Activated naive CD4-positive, alpha-beta T cell treated with anti-CD3 and anti-CD28 coated beads, Interleukin-2, amount 50 U/mL, for 16 hours (primary cell): ENCODE results near the gene CAND2.
A peak's percentile ranks its signal among the peaks of the same experiment; 100 is the strongest.
"Not testable (repeated sequence)": the region's sequence is repeated elsewhere in the genome, so short reads cannot be mapped to it uniquely, and the experiment has no call there.

Experiments
- DNase-seq: peaks from one replicate; pipeline ENCODE4 v3.0.0-alpha.2; 2020

The CAND2 gene

DNA sequence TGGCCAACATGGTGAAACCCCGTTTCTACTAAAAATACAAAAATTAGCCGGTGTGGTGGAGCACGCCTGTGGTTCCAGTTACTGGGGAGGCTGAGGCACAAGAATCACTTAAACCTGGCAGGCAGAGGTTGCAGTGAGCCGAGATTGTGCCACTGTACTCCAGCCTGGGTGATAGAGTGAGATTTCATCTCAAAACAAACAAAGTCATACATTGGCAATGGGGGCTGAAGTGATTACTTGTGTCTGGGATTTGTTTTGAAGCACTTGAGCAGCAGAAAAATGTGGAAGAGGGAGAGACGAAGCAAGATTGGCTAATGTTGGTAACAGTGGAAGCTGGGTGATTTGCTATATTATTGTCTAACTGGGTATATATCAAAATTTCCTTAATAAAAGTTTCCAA is 24.0 kb upstream of the CAND2 start:
- DNase-seq = no peak

DNA sequence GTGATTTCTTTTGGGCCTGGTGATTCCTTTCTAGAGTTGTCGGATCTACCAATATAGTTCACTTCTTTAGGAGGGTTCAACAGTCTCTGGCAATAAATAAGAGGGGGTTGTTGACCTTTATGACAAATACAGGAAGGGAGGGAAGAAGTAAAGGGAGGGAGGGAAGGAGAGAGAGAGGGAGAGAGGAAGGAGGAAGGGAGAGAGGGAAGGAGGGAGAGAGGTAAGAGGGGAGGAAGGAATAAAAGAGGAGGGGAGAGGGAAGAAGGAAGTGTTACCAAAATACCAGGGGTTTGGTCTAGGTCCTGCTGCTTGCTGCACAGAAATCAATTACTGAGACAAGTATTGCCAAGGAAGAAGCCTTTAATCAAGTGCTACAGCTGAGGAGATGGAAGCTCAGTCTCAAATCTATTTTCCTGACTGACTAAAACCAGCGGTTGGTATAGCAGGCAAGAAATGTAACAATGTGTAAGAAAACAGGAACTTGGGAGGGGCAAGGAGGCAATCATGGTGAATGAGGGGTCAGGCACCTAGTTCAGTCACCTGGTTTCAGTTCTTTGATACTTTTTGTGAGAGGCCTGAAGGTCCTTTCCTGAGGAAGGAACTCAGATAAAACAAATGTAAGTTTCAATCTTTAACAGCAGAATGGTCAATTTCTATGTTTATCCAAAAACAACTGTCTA is 23.3 kb upstream of the CAND2 start:
- DNase-seq = no peak

DNA sequence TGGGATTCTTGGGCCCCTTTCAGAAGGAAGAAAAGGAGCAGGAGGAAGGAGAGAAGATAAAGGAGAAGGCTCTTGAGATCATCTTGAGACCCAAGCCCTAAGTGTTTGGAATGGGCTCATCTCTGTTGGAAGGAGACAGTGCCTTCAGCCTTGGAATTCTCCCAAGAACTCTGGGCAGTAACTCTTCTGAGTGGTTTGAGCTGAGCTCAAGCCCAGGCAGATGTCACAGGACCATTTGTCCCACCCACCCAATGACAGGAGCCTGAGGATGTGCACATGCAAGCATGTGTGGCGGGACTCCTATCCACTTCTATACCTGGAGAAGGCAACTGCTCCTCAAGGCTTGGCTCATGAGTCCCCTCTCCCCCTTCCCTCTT is 22.8 kb upstream of the CAND2 start:
- DNase-seq = no peak

DNA sequence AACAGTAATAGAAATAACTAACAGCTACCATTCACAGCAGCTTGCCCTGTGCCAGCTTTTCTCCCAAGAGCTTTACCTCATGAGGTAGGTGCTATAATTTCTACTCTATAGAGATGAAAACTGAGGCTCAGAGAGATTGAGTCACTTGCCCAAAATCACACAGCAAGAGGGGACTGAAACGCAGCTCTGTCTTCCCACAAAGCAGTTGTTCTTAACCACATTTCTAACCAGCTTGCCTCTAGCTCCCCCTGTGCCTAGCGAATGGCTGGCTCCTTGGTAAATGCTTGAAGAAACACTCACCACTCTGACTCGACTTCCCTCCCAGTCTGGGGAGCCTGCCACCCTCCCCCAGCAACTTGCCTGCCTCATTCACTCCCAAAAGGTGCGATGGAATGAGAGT is 21.9 kb upstream of the CAND2 start:
- no peak for DNase-seq

- no peak for DNase-seq
Observed at GRCh38 chr3:12775226-12775625, 21.3 kb upstream of the CAND2 start.

GRCh38 chr3:12775970-12776369 is 20.5 kb upstream of the CAND2 start:
- DNase-seq = not testable (repeated sequence)

GRCh38 chr3:12777171-12777570 is 19.3 kb upstream of the CAND2 start:
- no peak for DNase-seq

DNA sequence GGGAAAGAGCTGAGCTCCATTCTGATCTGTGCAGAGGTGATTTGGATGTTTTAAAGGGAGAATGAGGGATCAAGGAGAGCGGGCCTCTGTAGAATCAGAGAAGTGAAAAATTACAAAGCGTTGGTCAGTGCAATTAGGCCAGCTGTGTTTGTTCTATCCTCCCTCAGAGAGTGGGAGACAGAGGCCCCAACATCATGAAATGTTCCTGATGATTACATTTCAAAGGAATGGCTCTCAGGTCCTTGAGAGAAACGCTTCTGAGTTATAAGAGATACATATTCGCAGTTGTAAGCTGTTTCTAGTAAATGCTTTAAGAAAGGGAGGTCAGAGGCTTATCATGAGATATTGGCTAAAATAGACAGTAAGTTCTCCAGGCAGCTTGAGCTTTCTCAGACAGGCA is 15.7 kb upstream of the CAND2 start:
- DNase-seq = no peak

DNA sequence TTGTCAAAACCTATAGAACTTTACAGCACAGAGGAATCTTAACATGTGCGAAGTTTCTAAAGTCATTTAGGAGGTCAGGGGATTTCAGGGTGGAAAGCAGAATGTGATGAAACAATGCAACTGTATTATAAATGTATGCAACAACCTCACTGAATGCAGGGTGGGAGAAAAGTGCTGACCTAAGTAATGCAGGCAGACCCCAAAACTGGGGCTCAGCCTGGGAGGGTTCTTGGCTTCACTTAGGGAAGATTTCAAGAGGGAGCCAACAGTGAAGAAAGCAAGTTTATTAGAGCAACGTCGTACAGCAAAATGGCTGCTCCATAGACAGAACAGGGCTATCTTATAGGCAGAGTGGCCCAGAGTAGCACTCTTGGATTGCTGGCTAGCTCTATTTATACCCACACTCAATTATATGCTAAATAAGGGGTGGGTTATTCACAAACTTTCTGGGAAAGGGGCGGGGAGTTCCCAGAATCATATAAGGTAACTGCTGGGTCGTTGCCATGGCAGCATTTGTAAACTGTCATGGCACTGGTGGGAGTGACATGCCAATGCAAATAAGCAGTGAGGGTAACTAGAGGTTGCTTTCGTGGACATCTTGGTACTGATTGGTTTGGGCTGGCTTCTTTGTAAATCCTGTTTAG is 14.2 kb upstream of the CAND2 start:
- DNase-seq = no peak

DNA sequence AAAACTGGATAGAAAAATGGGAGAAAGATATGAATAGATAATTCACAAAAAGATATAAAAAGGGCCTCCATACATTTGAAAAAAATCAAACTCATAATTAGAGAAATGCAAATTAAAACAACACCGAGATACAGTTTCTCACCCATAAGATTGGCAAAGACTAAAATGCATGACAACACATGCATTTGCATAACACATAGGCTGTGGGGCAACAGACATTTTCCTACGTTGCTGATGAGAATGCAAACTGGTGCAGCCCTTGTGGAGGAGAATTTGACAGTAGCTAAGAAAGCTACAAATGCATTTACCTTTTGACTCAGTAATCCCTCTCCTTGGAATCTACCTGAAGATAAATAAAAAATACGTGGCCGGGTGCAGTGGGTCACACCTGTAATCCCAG is 11.4 kb upstream of the CAND2 start:
- DNase-seq = no peak

GRCh38 chr3:12787346-12787745 is 9.1 kb upstream of the CAND2 start:
- peak; percentile 65 for DNase-seq

DNA sequence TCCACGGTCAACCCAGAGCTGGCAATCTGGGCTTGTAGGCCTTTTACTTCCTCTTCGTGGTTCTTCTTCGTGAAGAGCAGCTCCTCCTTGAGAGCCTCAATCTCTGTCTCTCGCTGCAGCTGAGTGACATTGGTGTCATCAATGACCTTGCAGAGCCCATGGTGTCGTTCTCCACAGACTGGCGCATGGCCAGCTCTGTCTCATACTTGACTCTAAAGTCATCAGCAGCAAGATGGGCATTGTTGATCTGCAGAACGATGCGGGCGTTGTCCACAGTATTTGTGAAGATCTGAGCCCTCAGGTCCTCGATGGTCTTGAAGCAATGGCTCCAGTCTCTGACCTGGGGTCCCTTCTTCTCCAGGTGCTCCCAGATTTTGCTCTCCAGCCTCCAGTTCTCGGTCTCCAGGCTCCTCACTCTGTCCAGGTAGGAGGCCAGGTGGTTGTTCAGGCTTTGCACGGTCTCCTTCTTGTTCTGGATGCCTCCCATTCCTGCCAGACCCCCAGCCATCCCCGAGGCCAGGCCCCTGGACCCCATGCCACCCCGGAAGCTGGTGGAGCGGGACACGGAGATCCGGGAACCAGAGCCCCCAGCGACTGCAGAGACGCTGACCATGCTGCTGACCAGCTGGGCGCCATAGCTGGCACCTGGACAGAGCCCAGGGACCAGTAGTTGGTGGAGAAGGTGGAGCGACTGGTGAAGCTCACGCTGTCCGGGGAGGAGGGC is 8.4 kb upstream of the CAND2 start:
- DNase-seq = not testable (repeated sequence)

DNA sequence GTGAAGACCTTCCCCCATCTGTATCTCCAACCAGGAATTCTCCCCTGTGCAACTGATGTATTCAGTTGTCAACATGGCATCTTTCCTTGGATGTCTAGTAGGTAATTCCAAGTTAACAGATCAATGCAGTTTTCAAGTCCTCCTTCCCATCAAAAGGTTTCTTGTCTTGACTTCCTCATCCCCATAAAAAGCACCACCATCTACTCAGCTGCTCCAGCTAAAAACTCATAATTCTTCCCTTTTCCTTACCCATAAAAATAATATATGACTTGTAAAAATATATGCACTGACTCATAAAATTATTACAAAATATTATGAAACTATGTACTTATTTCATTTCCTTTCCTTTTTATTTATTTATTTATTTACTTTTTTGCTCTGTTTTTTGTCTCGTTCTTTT is 5.0 kb upstream of the CAND2 start:
- DNase-seq = no peak

GRCh38 chr3:12793701-12794100 is 2.8 kb upstream of the CAND2 start:
- no peak for DNase-seq

DNA sequence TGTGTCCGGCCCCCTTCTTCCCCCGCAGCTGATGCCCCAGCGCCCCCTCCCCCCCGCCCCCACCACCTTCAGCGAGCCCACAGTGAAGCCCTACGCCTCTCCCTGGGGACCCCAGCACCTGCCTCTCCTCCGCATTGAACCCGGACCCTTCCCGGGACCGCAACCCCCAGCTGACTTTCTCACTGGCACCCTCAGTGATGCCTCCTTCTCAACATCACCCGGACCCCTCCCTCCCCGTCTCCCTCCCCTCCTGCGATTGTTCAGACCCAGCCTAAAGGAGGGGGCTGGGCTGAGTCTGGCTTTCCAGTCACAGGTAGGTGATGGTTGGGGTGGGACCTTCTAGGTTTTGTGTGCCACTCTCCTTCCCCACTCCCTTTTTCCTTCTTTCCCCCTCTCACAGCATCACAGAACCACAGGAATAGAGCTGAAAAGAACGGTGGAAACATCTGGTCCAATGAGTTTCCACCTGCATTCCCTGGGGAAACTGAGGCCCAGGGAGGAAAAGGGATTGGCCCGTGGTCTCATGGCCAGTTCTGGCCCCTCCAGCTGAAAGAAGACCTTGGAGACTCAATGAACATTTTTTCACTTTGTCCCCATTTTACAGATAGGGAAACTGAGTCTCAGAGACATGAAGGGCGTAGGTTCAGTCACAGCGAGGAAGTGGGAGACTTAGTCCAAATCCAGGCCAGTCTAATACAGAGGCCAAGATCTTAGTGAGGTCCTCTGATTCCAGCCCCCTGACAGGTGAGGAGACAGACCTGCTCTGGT is 828 bp downstream of the CAND2 start:
- DNase-seq = no peak

DNA sequence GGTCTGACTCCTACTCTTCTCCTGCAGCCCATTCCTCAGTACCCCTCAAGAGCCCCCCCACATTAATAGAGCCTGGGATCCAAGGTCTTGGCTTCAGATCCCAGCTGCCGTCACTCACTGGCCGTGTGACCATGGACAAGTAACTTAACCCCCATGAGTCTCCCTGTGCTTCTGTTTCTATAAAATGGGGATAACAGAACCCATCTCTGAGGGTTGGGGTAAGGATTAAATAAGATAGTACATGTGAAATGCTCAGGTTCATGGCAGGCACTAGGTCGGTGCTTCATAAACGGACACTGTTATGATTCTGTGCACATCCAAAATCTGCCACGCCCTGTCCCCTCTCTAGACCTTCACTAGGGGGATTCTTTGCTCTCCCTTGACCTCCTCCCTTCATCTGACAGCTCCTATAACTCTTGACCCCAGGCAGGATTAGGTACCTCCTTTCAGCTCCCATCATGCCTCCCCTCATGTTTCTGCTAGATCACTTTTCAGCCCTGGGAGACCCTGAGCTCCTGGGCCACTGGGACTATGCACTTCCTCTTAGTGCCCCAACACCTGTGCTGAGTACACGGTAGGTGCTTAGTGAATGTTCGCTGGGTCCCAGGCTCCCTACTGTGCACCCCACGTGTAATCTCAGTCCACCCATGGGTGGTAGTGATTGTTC is 1.5 kb downstream of the CAND2 start:
- DNase-seq = no peak

DNA sequence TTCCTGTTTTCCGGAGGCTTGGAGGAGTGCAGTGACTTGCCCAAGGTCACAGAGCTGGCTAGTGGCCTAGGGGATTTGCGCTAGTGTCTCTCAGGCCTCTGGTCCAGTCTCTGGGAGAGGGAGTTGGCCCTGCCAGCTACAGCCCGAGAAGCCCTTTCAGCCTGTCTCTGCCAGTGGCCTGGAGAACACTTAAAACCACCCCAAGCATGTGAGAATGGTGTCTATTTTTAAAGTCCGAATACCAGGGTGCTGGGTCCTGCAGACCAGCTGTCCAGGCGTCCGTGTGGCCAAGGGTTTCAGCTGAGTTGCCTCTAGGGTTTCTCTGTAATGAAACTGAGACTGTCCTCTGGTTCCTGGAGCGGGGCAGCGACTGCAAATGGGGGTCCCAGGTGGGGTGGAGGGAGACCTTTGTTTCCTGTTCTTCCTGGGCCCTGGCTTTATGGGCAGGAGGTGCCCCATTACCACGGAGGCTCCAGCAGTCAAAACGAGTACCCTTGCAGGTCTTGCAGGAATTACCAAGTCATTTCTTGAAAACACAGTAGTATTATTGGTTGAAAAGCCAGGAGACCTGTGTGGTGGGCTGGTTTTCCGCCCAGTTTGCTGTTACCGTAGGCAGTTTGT is 2.2 kb downstream of the CAND2 start:
- no peak for DNase-seq

DNA sequence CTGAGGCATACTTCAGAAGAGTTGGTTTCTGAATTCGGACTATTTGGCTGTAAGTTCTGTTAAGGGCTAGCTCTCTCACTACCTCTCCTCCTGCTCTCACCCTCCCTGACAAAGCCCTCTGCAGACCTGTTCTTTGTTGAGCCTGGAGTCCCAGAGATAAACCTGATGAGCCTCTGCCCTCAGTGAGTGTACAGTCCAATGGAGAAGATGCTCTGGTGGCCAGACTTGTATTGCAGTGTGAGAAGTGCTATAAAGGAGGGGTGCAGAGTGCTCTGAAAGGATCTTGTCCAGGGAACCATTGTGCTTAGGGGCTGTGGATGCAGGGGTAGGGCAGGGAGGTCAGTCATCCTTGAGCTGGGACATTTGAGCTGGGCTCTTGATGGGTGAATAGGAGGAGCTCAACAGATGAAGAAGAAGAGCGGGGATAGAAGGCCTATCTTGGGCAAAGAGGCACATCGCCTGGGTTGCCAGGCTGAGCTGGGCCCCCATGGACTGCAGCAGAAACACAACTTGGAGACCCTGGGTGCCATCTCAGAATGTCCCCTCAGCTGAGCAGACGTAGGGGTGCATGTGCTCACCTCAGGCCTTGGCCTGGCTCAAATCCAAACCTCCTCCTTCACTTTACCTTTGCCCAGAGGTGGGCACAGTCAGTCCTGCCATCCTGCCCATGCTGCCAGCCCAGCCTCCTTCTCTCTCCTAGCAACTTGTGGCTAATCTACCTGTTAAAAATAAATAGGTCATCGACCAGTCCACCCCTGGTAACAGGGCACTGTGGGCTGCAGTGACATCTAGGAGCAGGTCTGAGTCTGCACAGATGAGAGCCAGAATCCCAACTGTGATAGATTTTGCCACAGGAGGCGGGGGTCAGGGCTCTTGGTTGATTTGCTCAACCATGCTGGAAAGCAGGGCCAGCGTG is 3.3 kb downstream of the CAND2 start:
- DNase-seq = no peak

GRCh38 chr3:12803371-12803770 is 6.9 kb downstream of the CAND2 start:
- no peak for DNase-seq

DNA sequence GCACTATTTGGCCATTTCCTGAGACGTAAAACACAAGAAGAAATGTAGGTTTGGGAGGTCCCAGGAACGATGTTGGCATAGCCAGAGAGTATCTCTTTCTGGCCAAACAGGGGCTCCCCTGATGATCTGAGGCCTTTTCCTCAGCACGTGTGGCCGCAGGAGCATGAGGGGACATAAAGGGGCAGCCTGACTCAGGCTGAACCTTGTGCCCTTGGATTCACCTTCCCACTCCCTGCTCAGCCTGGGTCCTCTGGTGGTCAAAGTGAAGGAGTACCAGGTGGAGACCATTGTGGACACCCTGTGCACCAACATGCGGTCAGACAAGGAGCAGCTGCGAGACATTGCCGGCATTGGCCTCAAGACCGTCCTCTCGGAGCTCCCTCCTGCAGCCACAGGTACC is 10.6 kb downstream of the CAND2 start:
- DNase-seq = no peak

DNA sequence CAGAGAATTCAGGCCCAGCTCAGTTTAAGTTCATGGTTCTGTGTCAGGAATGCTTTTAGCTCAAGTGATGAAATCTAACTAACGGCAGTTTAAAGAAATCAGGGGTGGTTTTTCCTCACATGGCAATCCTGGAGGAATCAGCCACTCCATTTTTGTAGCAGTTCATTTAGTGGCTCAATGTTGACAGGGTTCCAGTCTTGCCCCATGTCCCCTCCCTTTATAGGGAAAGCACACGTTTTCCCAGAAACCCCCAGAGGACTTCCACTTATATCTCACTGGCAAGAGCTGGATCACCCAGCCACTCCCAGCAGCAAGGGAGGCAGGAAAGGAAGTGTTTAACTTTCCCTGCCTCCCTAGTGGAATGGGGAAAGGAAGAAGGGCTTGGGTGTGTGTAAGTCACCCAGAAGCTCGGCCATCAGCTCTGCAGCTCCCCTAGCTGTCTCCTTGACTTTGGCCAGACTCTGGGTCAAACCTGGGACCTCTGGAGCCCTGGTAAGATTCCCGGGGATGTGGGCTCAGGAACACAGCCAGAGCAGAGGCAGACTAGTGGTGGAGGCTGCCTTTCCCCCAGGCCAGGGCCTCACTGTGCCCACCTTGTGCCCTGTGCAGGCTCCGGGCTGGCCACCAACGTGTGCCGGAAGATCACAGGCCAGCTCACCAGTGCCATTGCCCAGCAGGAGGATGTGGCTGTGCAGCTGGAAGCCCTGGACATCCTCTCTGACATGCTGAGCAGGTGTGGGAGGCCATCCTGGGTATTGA is 11.3 kb downstream of the CAND2 start:
- DNase-seq = no peak
